Measurements from ENCODE around the gene PYGB.
"Not testable (repeated sequence)": the region's sequence is repeated elsewhere in the genome, so short reads cannot be mapped to it uniquely, and the experiment has no call there.

PYGB gene

DNA sequence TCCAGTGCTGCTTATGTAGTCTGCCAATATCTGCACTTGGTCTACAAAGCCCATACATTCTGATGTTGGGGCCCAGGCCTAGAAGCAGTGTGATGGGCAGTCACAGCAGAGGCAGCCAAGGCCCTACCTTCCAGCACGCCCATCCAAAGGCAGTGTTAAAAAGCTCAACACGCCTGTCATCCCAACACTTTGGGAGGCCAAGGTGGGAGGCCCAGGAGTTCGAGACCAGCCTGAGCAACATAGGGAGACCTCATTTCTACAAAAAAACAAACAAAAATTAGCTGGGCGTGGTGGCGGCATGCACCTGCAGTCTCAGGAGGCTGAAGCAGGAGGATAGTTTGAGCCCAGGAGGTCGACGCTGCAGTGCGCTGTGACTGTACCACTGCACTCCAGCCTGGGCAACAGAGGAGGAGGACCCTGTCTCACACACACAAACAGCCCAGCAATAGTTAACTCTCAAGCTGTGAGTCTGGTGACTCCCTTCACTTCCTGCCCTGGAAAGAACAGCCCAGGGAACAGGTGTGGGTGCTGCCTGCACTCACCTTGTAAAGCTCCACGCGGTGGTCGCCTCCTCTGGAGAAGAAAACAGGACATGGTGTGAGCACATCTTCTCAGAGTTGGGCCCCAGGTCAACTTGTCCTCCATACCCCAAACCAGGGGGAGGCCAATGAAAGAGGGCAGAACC is 68.8 kb downstream of the PYGB start:
- DNase-seq: no peak

DNA sequence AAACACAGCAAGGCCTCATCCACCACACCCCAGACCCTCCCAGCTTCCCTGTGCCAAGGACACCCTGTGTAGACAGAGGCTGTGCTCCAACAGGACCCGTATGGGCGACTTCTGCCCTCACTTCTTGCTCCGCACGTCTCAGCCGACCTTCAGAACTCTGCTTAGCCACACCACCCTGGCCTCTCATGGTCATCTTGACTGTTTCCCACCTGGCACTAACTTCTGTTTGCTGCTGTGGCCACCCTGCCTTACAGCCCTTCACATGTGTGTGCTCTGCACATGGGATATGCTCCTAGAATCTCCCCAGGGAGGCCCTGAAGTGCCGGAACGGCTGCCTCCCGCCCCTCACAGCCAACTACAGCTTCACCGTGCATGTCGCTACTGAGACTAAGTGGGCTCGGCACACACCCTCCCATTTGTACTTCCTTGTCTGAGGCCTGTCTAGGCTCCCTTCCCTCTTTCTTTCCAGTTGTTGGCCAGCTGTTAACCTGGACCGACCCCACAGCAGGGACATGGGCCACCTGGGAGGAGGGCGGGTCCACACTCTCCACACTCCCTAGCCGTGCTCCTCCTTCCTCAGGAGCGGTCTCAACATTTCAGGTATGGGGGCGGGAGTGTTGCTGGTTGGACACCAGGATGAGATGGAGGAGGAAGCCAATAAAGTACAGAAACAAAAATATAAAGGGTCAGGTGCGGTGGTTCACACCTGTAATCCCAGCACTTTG is 69.6 kb downstream of the PYGB start:
- no peak for DNase-seq

- no peak for DNase-seq
Observed at GRCh38 chr20:25318471-25319240, 70.8 kb downstream of the PYGB start.

DNA sequence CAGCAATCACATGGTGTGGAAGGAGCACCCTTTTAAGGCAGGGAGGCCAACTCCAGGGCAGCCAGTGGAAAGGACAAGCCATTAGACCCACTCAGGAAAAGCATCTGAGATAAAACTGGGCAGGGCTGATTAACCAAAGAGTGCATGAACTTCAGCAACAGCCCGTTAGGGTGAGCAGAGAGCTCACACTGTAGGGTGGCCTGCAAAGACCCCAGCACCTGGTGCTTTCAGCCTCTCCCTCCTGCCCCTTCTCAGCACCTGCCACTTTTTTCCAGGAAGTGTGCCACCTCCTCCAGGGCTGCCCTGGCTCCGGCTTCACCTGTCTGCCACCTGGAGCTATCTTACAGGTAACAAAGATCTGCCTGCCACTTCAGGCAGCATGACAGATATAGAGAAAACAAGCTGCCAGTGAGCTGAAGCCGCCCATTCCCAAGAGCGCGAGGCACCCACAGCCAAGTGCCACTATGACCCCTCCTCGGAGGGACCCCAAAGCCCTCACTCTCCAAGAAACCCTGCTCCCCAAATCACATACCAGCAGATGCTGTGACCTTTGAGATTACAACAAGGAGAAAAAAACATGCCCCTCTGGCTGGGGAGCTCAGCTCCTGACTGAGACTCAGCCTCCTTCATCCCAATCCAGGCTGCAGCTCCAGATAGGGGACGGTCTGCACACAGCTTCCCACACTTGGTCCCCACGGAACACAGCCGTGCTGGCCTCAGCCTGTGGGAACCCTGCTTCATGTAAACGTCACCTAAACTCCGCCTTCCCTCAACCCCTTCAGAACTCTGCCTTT is 71.6 kb downstream of the PYGB start:
- no peak for DNase-seq

- no peak for DNase-seq
Observed at GRCh38 chr20:25320035-25320800, 72.3 kb downstream of the PYGB start.

DNA sequence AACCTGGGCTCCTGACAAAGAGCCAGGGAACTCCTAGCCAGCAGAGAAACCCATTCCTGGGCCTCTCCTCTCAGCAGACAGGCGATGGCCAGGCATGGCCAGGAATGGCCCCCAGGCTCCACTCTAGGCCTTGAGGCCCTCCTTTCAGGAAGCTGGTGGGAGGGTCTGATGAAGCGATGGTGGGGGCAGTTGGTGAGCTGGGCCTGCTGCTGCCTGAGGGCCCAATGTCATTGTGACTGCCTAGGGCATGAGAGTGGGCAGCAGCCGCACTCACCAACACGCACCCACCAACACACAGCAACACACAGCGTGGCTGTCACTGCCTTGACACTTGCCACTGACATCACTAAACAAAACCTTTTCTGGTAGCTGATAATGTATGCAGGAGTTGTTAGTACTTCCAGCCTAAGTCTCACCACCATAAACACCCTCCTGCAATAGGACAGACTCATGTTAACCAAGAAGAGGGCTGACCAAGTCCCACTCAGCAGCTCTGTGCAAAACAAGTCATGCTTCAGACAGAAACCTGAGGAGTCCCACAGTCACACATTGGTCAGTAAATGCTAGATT is 73.5 kb downstream of the PYGB start:
- DNase-seq: no peak

GRCh38 chr20:25321991-25322390 is 74.1 kb downstream of the PYGB start:
- no peak for DNase-seq

- no peak for DNase-seq
Observed at GRCh38 chr20:25323496-25324246, 75.8 kb downstream of the PYGB start.

GRCh38 chr20:25324412-25324811 is 76.5 kb downstream of the PYGB start:
- DNase-seq: no peak

- no peak for DNase-seq
Observed at GRCh38 chr20:25325073-25325472, 77.2 kb downstream of the PYGB start.

- DNase-seq: no peak
Observed at GRCh38 chr20:25325997-25326396, 78.1 kb downstream of the PYGB start.

DNA sequence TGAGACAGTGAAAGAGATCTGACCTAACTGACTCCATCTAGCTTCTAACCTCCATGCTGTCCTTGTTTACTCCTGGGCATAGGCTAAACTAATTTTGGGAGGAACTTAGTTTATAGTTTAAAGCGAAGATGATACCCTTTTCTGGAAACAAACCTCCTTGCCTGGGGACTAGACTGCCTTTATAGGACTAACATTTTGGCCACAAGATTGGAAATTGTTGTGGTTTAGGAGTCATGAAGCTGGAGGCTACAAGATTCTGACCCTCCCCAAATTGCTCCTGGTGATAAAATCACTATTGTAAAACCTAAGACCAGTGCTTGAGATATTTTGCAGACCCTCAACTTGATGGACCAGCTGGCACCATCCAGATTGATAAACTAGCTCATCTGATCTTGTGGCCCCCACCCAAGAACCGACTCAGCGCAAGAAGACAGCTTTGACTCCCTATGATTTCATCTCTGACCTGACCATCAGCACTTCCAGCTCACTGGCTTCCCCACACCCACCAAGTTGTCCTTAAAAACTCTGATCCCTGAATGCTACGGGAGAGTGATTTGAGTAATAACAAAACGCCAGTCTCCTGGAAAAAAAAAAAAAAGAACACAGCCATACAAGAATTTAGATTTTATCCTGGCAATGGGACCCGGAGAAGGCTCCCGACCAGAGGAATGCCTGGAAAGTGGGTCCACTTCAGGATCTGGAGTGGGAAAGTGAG is 79.8 kb downstream of the PYGB start:
- no peak for DNase-seq

- no peak for DNase-seq
Observed at GRCh38 chr20:25328954-25329498, 81.1 kb downstream of the PYGB start.

GRCh38 chr20:25334972-25335371 is 87.1 kb downstream of the PYGB start:
- not testable (repeated sequence) for DNase-seq

- DNase-seq: no peak
Observed at GRCh38 chr20:25336561-25337422, 88.9 kb downstream of the PYGB start.

- no peak for DNase-seq
Observed at GRCh38 chr20:25338112-25339023, 90.5 kb downstream of the PYGB start.

GRCh38 chr20:25339608-25340007 is 91.7 kb downstream of the PYGB start:
- no peak for DNase-seq

- no peak for DNase-seq
Observed at GRCh38 chr20:25340380-25340779, 92.5 kb downstream of the PYGB start.
